Naive thymus-derived CD4-positive, alpha-beta T cell (primary cell): ENCODE measurements around the gene MIX23. TPM values are rescaled to one million over a fixed set of nuclear protein-coding genes. Genes with fewer than 3 reads are reported as not detected.
A peak's percentile ranks its signal among the peaks of the same experiment; 100 is the strongest.

ENCODE experiments used
- ATAC-seq: fragments of 150-1000 bp; cut with Tn5 transposase; 2 replicates; pipeline ENCODE4 v1.10.0; 2021; ENCODE audit warnings: mild to moderate bottlenecking, moderate library complexity
- CTCF ChIA-PET: fragments of 350-600 bp; sonication (Branson Sonifier 250); formaldehyde crosslinking; loops from one replicate; lab custom pipeline; 2021; ENCODE audit warnings: antibody characterized with exemption; lab: Charles Lee
- POLR2A ChIA-PET: fragments of 350-600 bp; sonication (Branson Sonifier 250); formaldehyde crosslinking; loops from one replicate; lab custom pipeline; 2021; ENCODE audit warnings: antibody characterized with exemption, inconsistent platforms; lab: Charles Lee
- DNase-seq, 9 donors: peaks; one replicate each; pipeline versions ENCODE4 v3.0.0 to v3.0.0-alpha.2; 2020 to 2022; ENCODE audit warnings: mixed read lengths in 1 of 9
- H3K27ac ChIP-seq: one replicate; pipeline ENCODE4 v1.7.0; 2013; ENCODE audit warnings: mild to moderate bottlenecking, low read depth, low read length, moderate library complexity
- H3K27me3 ChIP-seq, 2 donors: one replicate each; pipeline ENCODE4 v1.7.0; 2013; ENCODE audit warnings: low read length in 2 of 2, mild to moderate bottlenecking in 2 of 2, moderate library complexity in 2 of 2; ENCODE audit not compliant: control insufficient read depth in 2 of 2, insufficient read depth in 2 of 2
- H3K36me3 ChIP-seq, 3 experiments: 1 replicate in 2 of 3; 2 replicates in 1 of 3; pipeline ENCODE4 v1.7.0; 2013; ENCODE audit warnings: low read length in 3 of 3, mild to moderate bottlenecking in 3 of 3, moderate library complexity in 1 of 3; ENCODE audit not compliant: insufficient read depth in 3 of 3, control insufficient read depth in 2 of 3
- H3K4me1 ChIP-seq, 2 donors: one replicate each; pipeline ENCODE4 v1.7.0; 2013; ENCODE audit warnings: low read length in 2 of 2, mild to moderate bottlenecking in 2 of 2, moderate library complexity in 1 of 2; ENCODE audit not compliant: control insufficient read depth in 2 of 2, insufficient read depth in 2 of 2
- H3K4me3 ChIP-seq: 2 replicates; pipeline ENCODE4 v1.7.0; 2013; ENCODE audit warnings: mild to moderate bottlenecking, low read length
- H3K9me3 ChIP-seq, 3 experiments: 1 replicate in 2 of 3; 2 replicates in 1 of 3; pipeline ENCODE4 v1.7.0; 2013; ENCODE audit warnings: low read length in 3 of 3; ENCODE audit not compliant: control insufficient read depth in 2 of 3
- H3K27ac Mint-ChIP-seq, 9 donors: one replicate each; pipeline ENCODE4 v1.8.0; 2020 to 2022; ENCODE audit warnings: mixed read lengths in 9 of 9, mild to moderate bottlenecking in 8 of 9, moderate library complexity in 5 of 9, inconsistent platforms in 2 of 9
- H3K27me3 Mint-ChIP-seq, 5 donors: one replicate each; pipeline ENCODE4 v1.8.0; 2021 to 2022; ENCODE audit warnings: mixed read lengths in 5 of 5, mild to moderate bottlenecking in 1 of 5
- H3K36me3 Mint-ChIP-seq, 5 donors: one replicate each; pipeline ENCODE4 v1.8.0; 2020 to 2022; ENCODE audit warnings: mixed read lengths in 5 of 5, mild to moderate bottlenecking in 3 of 5, inconsistent platforms in 1 of 5
- H3K4me1 Mint-ChIP-seq, 7 donors: one replicate each; pipeline ENCODE4 v1.8.0; 2020 to 2022; ENCODE audit warnings: mixed read lengths in 7 of 7, mild to moderate bottlenecking in 3 of 7, inconsistent platforms in 1 of 7
- H3K4me3 Mint-ChIP-seq, 10 donors: one replicate each; pipeline ENCODE4 v1.8.0; 2020 to 2022; ENCODE audit warnings: mild to moderate bottlenecking in 10 of 10, mixed read lengths in 10 of 10, moderate library complexity in 6 of 10, inconsistent platforms in 2 of 10
- H3K9me3 Mint-ChIP-seq, 11 donors: one replicate each; pipeline ENCODE4 v1.8.0; 2020 to 2022; ENCODE audit warnings: mixed read lengths in 11 of 11, mild to moderate bottlenecking in 4 of 11, inconsistent platforms in 1 of 11, moderate library complexity in 1 of 11
- intact Hi-C, 2 donors: fragments of 100-400 bp; cut with micrococcal nuclease; formaldehyde crosslinking; loops; one replicate each; pipeline ENCODE4 v1.15.1; 2023
- polyA plus RNA-seq, 2 donors: library from polyadenylated mRNA; unstranded; fragments of 300-500 nt; fragmentation: Illumina TruSeq; gene quantifications; one replicate each; pipeline ENCODE4 v1.2.3, GENCODE V29; 2021
- total RNA-seq, 6 experiments: library from RNA in 5 of 6; stranded (reverse) in 5 of 6; gene quantifications; 1 replicate in 5 of 6; 2 replicates in 1 of 6; pipeline ENCODE4 v1.2.3 and lab custom pipeline; 2021 to 2026

Gene MIX23
- total and polyA plus RNA-seq, 7 experiments from 2014 or later = 11.6 to 47.7 (median 26.3) TPM

GRCh38 chr3:122364490-122364889 lies 18.5 kb downstream of the MIX23 start:
- intact Hi-C loops = no loop called here
- Mint-ChIP-seq H3K9me3 (no peaks in the 10 kb centered on the region), H3K4me1 (peaks cover 0 to 31% (median 0%) of the 10 kb centered on the region in 7 donors), H3K36me3 (peaks cover 4 to 48% (median 7%) of the 10 kb centered on the region in 5 donors), H3K27me3 (no peaks in the 10 kb centered on the region), H3K27ac (peak overlapping the region in 3 of 9 donors; percentile 40 to 70 (median 42)), H3K4me3 (no peak overlapping the region)
- H3K36me3 ChIP-seq = peaks cover 2 to 51% (median 4%) of the 10 kb centered on the region in 3 experiments
- H3K4me3 ChIP-seq = no peak overlapping the region
- ATAC-seq (no peak), DNase-seq (no peak)
- POLR2A ChIA-PET = no interaction called here
- no peak overlapping the region for H3K27ac ChIP-seq
- H3K27me3 ChIP-seq = no peaks in the 10 kb centered on the region
- CTCF ChIA-PET = no interaction called here
- no peaks in the 10 kb centered on the region for H3K4me1 ChIP-seq
- H3K9me3 ChIP-seq = no peaks in the 10 kb centered on the region

GRCh38 chr3:122362026-122362425 lies 21.0 kb downstream of the MIX23 start:
- DNase-seq (no peak), ATAC-seq (no peak)
- Mint-ChIP-seq H3K36me3 (peaks cover 0 to 37% (median 4%) of the 10 kb centered on the region in 5 donors), H3K27ac (no peak overlapping the region), H3K4me1 (peaks cover 0 to 38% (median 0%) of the 10 kb centered on the region in 7 donors), H3K9me3 (no peaks in the 10 kb centered on the region), H3K4me3 (no peak overlapping the region), H3K27me3 (no peaks in the 10 kb centered on the region)
- intact Hi-C loops = no loop called here
- Histone ChIP-seq H3K27me3 (no peaks in the 10 kb centered on the region), H3K4me1 (no peaks in the 10 kb centered on the region), H3K4me3 (no peak overlapping the region), H3K9me3 (no peaks in the 10 kb centered on the region), H3K36me3 (peaks cover 0 to 48% (median 4%) of the 10 kb centered on the region in 3 experiments), H3K27ac (no peak overlapping the region)
- CTCF ChIA-PET = no interaction called here
- POLR2A ChIA-PET = interaction anchor here (0.9 to 1.1 kb wide), 2 partner anchors 153 to 815 kb away, joined by 3 to 4 read pairs; partner anchors contain the start of gene KPNA1

- no peak for ATAC-seq
- peaks cover 0 to 15% (median 0%) of the 10 kb centered on the region in 5 donors for H3K36me3 Mint-ChIP-seq
- Histone ChIP-seq H3K27me3 (no peaks in the 10 kb centered on the region), H3K27ac (no peak overlapping the region), H3K9me3 (no peaks in the 10 kb centered on the region), H3K4me3 (no peak overlapping the region), H3K36me3 (peaks cover 0 to 16% (median 0%) of the 10 kb centered on the region in 3 experiments), H3K4me1 (no peaks in the 10 kb centered on the region)
- ChIA-PET CTCF (interaction anchor here (0.7 kb wide), 1 partner anchor 813 kb away, joined by 3 read pairs; the partner anchor contains the start of gene POLQ), POLR2A (interaction anchor here (0.7 kb wide), 2 partner anchors 9 to 196 kb away, joined by 3 to 4 read pairs; no protein-coding TSS in a partner anchor)
- no peaks in the 10 kb centered on the region for H3K9me3 Mint-ChIP-seq
- H3K4me3 Mint-ChIP-seq = no peak overlapping the region
- H3K27me3 Mint-ChIP-seq = peaks cover 0 to 1% (median 0%) of the 10 kb centered on the region in 5 donors
- peaks cover 0 to 18% (median 0%) of the 10 kb centered on the region in 7 donors for H3K4me1 Mint-ChIP-seq
- DNase-seq = no peak
- peak overlapping the region in 2 of 9 donors; percentile 15 to 24 for H3K27ac Mint-ChIP-seq
- intact Hi-C loops = loop anchor here in 1 of 2 donors (10.0 kb wide), 1 partner anchor 524 kb away; the partner anchor contains the start of genes EAF2 and IQCB1
Measured at GRCh38 chr3:122358703-122359032, 24.4 kb downstream of the MIX23 start.

- no peak for ATAC-seq
- H3K27ac ChIP-seq = no peak overlapping the region
- H3K9me3 Mint-ChIP-seq = no peaks in the 10 kb centered on the region
- POLR2A ChIA-PET = interaction anchor here (0.7 kb wide), 2 partner anchors 197 to 260 kb away, joined by 3 read pairs; no protein-coding TSS in a partner anchor
- peaks cover 0 to 11% (median 0%) of the 10 kb centered on the region in 5 donors for H3K36me3 Mint-ChIP-seq
- peaks cover 0 to 14% (median 0%) of the 10 kb centered on the region in 7 donors for H3K4me1 Mint-ChIP-seq
- CTCF ChIA-PET = interaction anchor here (0.6 to 2.8 kb wide), 4 partner anchors 9 to 812 kb away, joined by 3 to 9 read pairs (median 4); partner anchors contain the start of gene POLQ
- intact Hi-C loops = loop anchor here (2.0 to 10.0 kb wide), 3 partner anchors 51 to 523 kb away; partner anchors contain the start of genes EAF2 (in 1 of the 2) and IQCB1 (in 1 of the 2)
- peak overlapping the region in 4 of 9 donors; percentile 12 to 67 (median 22) for H3K27ac Mint-ChIP-seq
- no peaks in the 10 kb centered on the region for H3K9me3 ChIP-seq
- H3K4me3 Mint-ChIP-seq = no peak overlapping the region
- DNase-seq = no peak
- no peak overlapping the region for H3K4me3 ChIP-seq
- H3K4me1 ChIP-seq = no peaks in the 10 kb centered on the region
- peaks cover 0 to 10% (median 0%) of the 10 kb centered on the region in 3 experiments for H3K36me3 ChIP-seq
- peaks cover 0 to 1% (median 0%) of the 10 kb centered on the region in 5 donors for H3K27me3 Mint-ChIP-seq
- no peaks in the 10 kb centered on the region for H3K27me3 ChIP-seq
Measured at GRCh38 chr3:122357828-122358702, 25.0 kb downstream of the MIX23 start.

GRCh38 chr3:122356402-122356801 lies 26.6 kb downstream of the MIX23 start:
- H3K27ac Mint-ChIP-seq = no peak overlapping the region
- peaks cover 0 to 13% (median 0%) of the 10 kb centered on the region in 7 donors for H3K4me1 Mint-ChIP-seq
- Histone ChIP-seq H3K4me3 (no peak overlapping the region), H3K27ac (no peak overlapping the region), H3K4me1 (no peaks in the 10 kb centered on the region), H3K9me3 (no peaks in the 10 kb centered on the region), H3K27me3 (no peaks in the 10 kb centered on the region), H3K36me3 (peaks cover 0 to 5% (median 0%) of the 10 kb centered on the region in 3 experiments)
- H3K4me3 Mint-ChIP-seq = no peak overlapping the region
- H3K27me3 Mint-ChIP-seq = peaks cover 0 to 1% (median 0%) of the 10 kb centered on the region in 5 donors
- CTCF ChIA-PET = interaction anchor here (0.6 to 2.8 kb wide), 5 partner anchors 50 to 810 kb away, joined by 3 to 9 read pairs (median 4); no protein-coding TSS in a partner anchor
- peak in 6 of 9 donors; percentile 6 to 32 (median 21) for DNase-seq
- intact Hi-C loops = loop anchor here (1.0 to 10.0 kb wide), 5 partner anchors 50 to 522 kb away; partner anchors contain the start of genes EAF2 (in 1 of the 2) and IQCB1 (in 1 of the 2)
- H3K36me3 Mint-ChIP-seq = peaks cover 0 to 7% (median 0%) of the 10 kb centered on the region in 5 donors
- peak; percentile 36 for ATAC-seq
- POLR2A ChIA-PET = no interaction called here
- no peaks in the 10 kb centered on the region for H3K9me3 Mint-ChIP-seq

- intact Hi-C loops = loop anchor here (1.0 to 10.0 kb wide), 5 partner anchors 49 to 521 kb away; partner anchors contain the start of genes EAF2 (in 1 of the 2) and IQCB1 (in 1 of the 2)
- Mint-ChIP-seq H3K4me3 (no peak overlapping the region), H3K9me3 (no peaks in the 10 kb centered on the region), H3K4me1 (peaks cover 0 to 13% (median 0%) of the 10 kb centered on the region in 7 donors), H3K27ac (peak overlapping the region in 2 of 9 donors; percentile 13 to 38), H3K36me3 (peaks cover 0 to 7% (median 0%) of the 10 kb centered on the region in 5 donors), H3K27me3 (peaks cover 0 to 1% (median 0%) of the 10 kb centered on the region in 5 donors)
- ATAC-seq (no peak), DNase-seq (no peak)
- H3K4me1 ChIP-seq = no peaks in the 10 kb centered on the region
- CTCF ChIA-PET = interaction anchor here (1.9 to 2.8 kb wide), 2 partner anchors 49 to 254 kb away, joined by 5 to 9 read pairs; no protein-coding TSS in a partner anchor
- no peak overlapping the region for H3K4me3 ChIP-seq
- H3K27me3 ChIP-seq = no peaks in the 10 kb centered on the region
- H3K27ac ChIP-seq = no peak overlapping the region
- H3K36me3 ChIP-seq = peaks cover 0 to 5% (median 0%) of the 10 kb centered on the region in 3 experiments
- no peaks in the 10 kb centered on the region for H3K9me3 ChIP-seq
- POLR2A ChIA-PET = no interaction called here
Measured at GRCh38 chr3:122355612-122356011, 27.4 kb downstream of the MIX23 start.
